Subcutaneous abdominal adipose tissue (tissue), 5 donors: Measurements from ENCODE around the gene LYST.

ENCODE experiments used
- H3K27ac ChIP-seq: one replicate; pipeline ENCODE4 v1.7.0; 2013; ENCODE audit warnings: low read depth, mild to moderate bottlenecking, inconsistent platforms, low read length, moderate library complexity
- H3K27me3 ChIP-seq, 5 donors: one replicate each; pipeline ENCODE4 v1.7.0; 2013; ENCODE audit warnings: low read length in 5 of 5, inconsistent platforms in 1 of 5; ENCODE audit not compliant: control insufficient read depth in 5 of 5, insufficient read depth in 4 of 5
- H3K36me3 ChIP-seq, 5 donors: one replicate each; pipeline ENCODE4 v1.7.0; 2013; ENCODE audit warnings: low read length in 5 of 5; ENCODE audit not compliant: control insufficient read depth in 5 of 5, insufficient read depth in 5 of 5
- H3K4me1 ChIP-seq, 5 donors: one replicate each; pipeline ENCODE4 v1.7.0; 2013; ENCODE audit warnings: low read length in 5 of 5, mild to moderate bottlenecking in 3 of 5, moderate library complexity in 1 of 5; ENCODE audit not compliant: control insufficient read depth in 5 of 5, insufficient read depth in 5 of 5
- H3K4me3 ChIP-seq, 5 donors: one replicate each; pipeline ENCODE4 v1.7.0; 2013; ENCODE audit warnings: low read length in 5 of 5, low read depth in 1 of 5
- H3K9ac ChIP-seq, 5 donors: one replicate each; pipeline ENCODE4 v1.7.0; 2013; ENCODE audit warnings: low read length in 5 of 5, mild to moderate bottlenecking in 4 of 5, moderate library complexity in 3 of 5
- H3K9me3 ChIP-seq, 5 donors: one replicate each; pipeline ENCODE4 v1.7.0; 2013; ENCODE audit warnings: low read length in 5 of 5; ENCODE audit not compliant: control insufficient read depth in 5 of 5
- donor health status: healthy.
- donor health status: healthy.
- donor health status: healthy.
- donor health status: healthy.
- donor health status: healthy.

LYST gene

DNA sequence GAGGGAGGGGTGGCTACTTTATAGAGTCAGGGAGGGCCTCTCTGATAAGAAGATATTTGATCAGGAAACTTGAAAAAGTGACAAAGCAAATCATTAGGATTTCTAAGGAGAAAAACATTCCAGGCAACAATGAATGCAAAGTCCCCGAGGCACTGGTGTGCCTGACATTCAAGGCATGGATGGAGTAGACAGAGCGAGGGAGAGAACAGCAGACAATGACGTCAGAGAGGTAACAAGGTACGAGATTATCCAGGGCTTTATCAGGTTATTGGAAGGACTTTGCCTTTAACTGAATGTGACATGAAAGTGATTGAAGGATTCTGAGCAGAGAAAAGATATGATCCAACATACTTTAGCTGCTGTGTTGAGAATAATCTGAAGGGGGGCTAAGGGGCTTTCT lies 144.7 kb downstream of the LYST start:
- Histone ChIP-seq H3K9me3 (no peaks in the 10 kb centered on the region), H3K27me3 (no peaks in the 10 kb centered on the region), H3K27ac (no peak overlapping the region), H3K9ac (no peak overlapping the region), H3K4me3 (no peak overlapping the region), H3K36me3 (peaks cover 39 to 66% (median 54%) of the 10 kb centered on the region in 5 donors), H3K4me1 (no peaks in the 10 kb centered on the region)

DNA sequence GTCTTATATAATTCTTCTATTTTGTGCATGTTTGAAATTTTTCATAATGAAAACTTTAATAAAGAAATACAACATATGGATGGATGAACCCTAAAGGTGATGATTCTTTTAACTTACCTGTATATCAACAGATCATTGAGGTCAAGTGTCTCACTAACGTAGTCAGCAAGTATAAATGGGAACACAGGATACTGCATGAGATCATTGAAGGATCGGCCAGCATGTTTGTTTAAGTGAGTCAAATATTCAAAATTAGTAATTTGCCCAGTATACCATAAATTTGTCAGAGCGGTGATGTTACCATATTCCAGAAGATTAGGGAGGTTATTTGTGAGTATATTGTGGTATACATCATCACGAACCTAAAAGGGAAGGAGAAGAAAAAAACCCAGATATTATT lies 146.2 kb downstream of the LYST start:
- peaks cover 46 to 73% (median 64%) of the 10 kb centered on the region in 5 donors for H3K36me3 ChIP-seq
- H3K27me3 ChIP-seq: no peaks in the 10 kb centered on the region
- H3K4me1 ChIP-seq: no peaks in the 10 kb centered on the region
- no peak overlapping the region for H3K27ac ChIP-seq
- H3K9me3 ChIP-seq: no peaks in the 10 kb centered on the region
- no peak overlapping the region for H3K4me3 ChIP-seq
- H3K9ac ChIP-seq: no peak overlapping the region

DNA sequence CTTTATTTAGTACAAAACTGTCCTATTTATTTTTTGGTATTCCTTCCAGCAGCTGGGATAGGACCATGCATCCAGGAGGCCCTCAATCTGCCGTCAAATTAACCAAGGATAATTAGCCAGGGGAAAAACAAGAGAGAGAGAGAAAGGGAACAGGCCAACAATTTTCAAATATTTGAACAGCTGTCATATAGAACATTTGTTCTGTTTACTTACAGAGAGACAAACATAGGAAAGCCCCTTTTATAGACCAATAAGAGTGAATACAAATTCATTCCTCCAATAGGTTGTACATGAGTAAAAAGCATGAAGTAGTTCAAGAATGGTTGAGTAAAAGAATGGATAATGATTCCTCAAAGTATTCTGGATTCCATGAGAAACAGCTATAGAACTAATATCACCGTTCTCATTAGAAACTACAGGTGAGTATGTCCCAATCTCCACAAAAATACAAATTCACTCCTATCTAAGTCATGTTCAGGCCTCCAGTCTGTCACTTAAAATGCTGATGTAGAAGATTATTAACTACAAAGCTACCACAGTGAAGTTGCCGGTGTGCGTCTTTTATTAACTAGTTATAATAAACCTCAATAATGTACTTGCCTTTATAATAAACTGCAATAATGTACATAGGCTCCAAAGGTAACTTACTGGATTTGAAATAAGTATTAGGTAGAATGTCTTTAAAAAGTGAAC lies 152.4 kb downstream of the LYST start:
- no peak overlapping the region for H3K4me3 ChIP-seq
- no peaks in the 10 kb centered on the region for H3K4me1 ChIP-seq
- H3K27me3 ChIP-seq: no peaks in the 10 kb centered on the region
- H3K9me3 ChIP-seq: no peaks in the 10 kb centered on the region
- peaks cover 34 to 61% (median 41%) of the 10 kb centered on the region in 5 donors for H3K36me3 ChIP-seq
- H3K9ac ChIP-seq: no peak overlapping the region
- H3K27ac ChIP-seq: no peak overlapping the region

DNA sequence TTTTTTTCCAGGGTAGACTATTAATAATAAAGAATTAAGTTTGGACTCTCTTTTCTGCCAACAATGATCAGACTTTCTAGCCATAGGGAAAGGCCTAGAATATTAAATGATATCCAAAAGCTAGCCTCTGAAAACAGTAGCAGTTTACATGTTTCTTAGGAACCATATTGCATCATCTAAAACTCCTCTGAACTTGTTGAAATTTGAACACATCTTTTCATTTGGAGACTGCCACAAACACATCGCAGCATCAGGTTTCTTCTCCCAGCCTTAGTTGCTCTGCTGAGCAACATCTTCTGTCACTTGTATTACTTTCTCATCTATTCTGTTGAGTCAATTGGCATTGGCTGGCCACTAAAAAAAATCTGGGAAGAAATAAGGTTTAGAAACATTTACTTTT lies 153.9 kb downstream of the LYST start:
- Histone ChIP-seq H3K36me3 (peaks cover 42 to 66% (median 51%) of the 10 kb centered on the region in 5 donors), H3K4me1 (no peaks in the 10 kb centered on the region), H3K9me3 (no peaks in the 10 kb centered on the region), H3K9ac (no peak overlapping the region), H3K4me3 (no peak overlapping the region), H3K27me3 (no peaks in the 10 kb centered on the region), H3K27ac (no peak overlapping the region)

DNA sequence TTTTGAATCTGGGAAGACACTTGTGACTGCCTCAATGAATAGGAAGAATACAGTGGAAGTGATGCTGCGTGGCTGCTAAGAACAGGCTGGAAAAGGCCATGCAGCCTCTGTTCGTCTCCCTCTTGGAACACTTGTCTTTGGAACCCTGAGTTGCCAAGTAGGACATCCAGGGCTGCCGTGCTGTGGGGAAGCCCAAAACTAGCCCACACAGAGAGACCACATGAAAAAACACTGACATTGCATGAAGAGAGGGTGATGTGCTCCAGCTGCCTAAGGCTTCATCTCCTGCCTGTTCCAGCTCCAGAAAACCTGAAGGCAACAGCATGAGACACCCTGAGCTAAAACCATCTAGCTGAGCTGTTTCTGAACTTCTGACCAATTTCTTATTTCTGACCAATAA lies 156.0 kb downstream of the LYST start:
- peaks cover 44 to 67% (median 52%) of the 10 kb centered on the region in 5 donors for H3K36me3 ChIP-seq
- H3K9me3 ChIP-seq: no peaks in the 10 kb centered on the region
- H3K27ac ChIP-seq: no peak overlapping the region
- no peaks in the 10 kb centered on the region for H3K4me1 ChIP-seq
- no peak overlapping the region for H3K9ac ChIP-seq
- H3K27me3 ChIP-seq: no peaks in the 10 kb centered on the region
- no peak overlapping the region for H3K4me3 ChIP-seq

DNA sequence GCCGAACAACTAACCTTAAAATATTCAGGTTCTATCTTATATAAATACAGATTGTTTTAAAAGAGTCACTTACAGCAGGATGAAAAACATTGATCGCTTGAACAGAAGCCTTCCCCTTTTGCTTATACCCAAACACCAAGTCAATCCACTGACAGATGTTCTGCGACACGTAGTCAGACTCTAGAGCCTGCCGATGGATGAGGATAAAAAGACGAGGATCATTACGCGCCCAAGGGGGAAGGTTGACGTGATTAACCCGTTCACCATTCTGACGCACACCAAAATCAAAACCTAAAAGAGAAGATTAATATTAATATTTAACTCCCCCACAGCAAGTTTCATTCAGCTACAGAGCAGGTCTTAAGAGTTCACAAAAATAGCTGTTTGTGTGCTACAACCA lies 157.7 kb downstream of the LYST start:
- H3K36me3 ChIP-seq: peaks cover 32 to 62% (median 41%) of the 10 kb centered on the region in 5 donors
- H3K9ac ChIP-seq: no peak overlapping the region
- H3K4me3 ChIP-seq: no peak overlapping the region
- no peaks in the 10 kb centered on the region for H3K27me3 ChIP-seq
- no peak overlapping the region for H3K27ac ChIP-seq
- no peaks in the 10 kb centered on the region for H3K4me1 ChIP-seq
- H3K9me3 ChIP-seq: no peaks in the 10 kb centered on the region

DNA sequence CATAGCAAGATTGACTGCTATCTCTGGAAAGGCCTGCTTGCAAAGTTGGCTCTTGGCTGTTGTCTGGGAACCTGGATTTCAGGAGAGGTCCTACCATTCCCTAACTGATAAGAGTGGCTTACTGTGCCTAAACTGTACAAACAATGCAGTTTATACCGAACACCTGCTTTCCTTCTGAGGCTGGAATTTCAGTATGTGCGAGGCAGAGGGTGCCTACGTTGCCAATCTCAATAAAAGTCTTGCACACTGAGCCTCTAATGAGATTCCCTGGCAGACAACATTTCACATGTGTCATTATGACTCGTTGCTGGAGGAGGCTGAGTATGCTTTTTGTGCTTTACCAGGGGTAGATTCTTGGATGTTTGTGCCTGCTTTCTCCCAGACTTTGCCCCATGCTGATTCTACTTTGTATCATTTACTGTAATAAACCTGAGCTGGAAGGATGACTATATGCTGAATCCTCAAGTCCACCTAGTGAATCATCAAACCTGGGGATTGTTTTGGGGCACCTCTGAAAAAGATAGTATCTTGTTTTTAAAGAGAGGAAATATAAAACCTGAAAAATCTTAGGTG lies 158.2 kb downstream of the LYST start:
- no peak overlapping the region for H3K4me3 ChIP-seq
- H3K27me3 ChIP-seq: no peaks in the 10 kb centered on the region
- H3K9me3 ChIP-seq: no peaks in the 10 kb centered on the region
- no peaks in the 10 kb centered on the region for H3K4me1 ChIP-seq
- H3K36me3 ChIP-seq: peaks cover 30 to 62% (median 44%) of the 10 kb centered on the region in 5 donors
- H3K9ac ChIP-seq: no peak overlapping the region
- no peak overlapping the region for H3K27ac ChIP-seq

DNA sequence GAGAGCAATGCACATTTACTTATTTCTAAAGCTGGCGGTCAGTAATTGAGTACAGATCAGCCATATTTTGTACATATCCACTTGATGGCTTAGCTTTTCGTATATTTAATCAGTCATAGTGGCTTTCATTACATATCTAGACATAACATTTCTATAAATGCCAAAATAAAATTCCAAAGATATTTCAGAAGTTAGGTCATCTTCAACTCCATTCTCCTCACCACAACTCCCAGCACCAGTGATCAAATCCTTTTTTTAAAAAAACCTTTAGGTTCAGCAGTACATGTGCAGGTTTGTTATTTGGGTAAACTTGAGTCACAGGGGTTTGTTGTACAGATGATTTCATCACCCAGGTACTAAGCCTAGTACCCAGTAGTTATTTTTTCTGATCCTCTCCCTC lies 163.2 kb downstream of the LYST start:
- no peaks in the 10 kb centered on the region for H3K4me1 ChIP-seq
- H3K27ac ChIP-seq: no peak overlapping the region
- peaks cover 39 to 67% (median 52%) of the 10 kb centered on the region in 5 donors for H3K36me3 ChIP-seq
- H3K27me3 ChIP-seq: no peaks in the 10 kb centered on the region
- no peaks in the 10 kb centered on the region for H3K9me3 ChIP-seq
- no peak overlapping the region for H3K9ac ChIP-seq
- H3K4me3 ChIP-seq: no peak overlapping the region

DNA sequence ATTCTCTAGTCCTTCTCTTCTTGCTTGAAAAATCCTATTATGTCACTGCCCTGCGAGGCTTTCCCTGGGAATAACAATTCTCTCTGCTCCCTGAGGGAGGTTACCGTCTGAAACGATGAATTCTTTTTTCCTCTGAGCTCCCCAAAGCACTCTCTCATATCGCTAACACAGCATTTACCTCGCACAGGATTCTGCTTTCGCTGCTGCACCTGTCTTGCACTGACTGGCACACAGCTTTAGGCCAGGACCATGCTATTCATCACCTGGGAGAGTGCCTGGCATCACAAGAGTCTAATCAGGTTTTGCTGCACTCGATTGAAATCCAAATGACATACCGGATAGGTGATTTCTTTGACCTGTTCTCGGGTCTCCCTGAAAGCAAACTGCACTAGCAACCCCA lies 164.3 kb downstream of the LYST start:
- no peak overlapping the region for H3K4me3 ChIP-seq
- no peak overlapping the region for H3K9ac ChIP-seq
- H3K36me3 ChIP-seq: peaks cover 33 to 62% (median 45%) of the 10 kb centered on the region in 5 donors
- H3K27me3 ChIP-seq: no peaks in the 10 kb centered on the region
- no peak overlapping the region for H3K27ac ChIP-seq
- H3K4me1 ChIP-seq: no peaks in the 10 kb centered on the region
- H3K9me3 ChIP-seq: no peaks in the 10 kb centered on the region

DNA sequence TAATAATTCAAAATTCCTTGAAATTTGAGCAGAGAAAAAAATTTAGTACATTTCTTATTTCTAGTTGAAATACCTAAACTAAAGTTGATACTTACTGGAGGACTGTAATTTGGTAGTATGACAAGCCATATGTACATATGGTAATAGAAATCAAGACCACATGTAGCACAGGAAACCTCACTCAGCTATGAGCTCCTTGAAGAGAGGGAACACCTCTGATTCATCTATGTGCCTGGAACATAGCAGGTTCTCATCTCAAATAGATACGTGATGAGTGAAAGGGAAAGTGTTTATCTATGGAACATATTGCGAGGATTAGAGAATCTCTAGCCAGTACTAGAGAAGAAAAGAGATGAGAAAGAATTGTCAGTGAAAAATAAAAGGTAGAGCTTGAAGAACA lies 169.2 kb downstream of the LYST start:
- Histone ChIP-seq H3K27ac (no peak overlapping the region), H3K4me1 (no peaks in the 10 kb centered on the region), H3K4me3 (no peak overlapping the region), H3K9me3 (no peaks in the 10 kb centered on the region), H3K27me3 (no peaks in the 10 kb centered on the region), H3K36me3 (peaks cover 46 to 59% (median 55%) of the 10 kb centered on the region in 5 donors), H3K9ac (no peak overlapping the region)
